Measurements from ENCODE around the gene KPNA2. TPM values are rescaled to one million over a fixed set of nuclear protein-coding genes. Genes with fewer than 3 reads are reported as not detected.

KPNA2 gene
- total and polyA plus RNA-seq, 9 of the 15 experiments (the other 6 are each of a cell fraction or from before 2014, with no cell fraction given) = 132 to 984 (median 241) TPM

DNA sequence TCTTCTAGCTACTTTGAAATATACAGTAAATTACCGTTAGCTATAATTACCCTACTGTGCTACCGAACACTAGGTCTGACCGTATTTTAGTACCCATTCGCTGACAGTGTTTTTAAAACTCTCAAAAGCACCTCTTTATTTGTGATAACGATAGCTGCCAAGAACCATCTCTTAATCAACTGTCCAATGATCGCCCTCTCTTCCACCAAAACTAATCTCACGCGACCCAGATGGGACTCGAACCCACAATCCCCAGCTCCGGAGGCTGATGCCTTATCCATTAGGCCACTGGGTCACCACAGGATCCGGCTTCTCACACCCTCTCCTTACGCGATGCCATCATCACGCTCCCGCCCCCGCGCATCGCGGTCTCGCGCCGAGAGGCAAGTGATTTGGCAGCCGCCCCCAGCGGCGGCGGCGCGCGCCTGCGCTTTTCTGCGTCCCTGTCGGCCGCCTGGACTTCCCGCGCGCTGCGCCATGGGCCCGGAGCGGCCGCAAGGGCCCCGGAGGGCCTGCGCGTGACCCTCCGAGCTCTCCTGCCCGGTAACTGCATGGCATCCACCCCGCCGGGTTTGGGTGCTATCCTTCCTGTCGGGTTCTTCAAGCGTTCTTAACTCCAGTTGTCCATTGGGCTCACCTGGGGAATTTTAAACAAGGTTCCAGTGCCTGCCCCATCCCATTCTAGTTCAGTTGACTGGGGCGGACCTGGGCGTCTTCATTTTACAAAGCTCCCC lies 15.7 kb upstream of the KPNA2 start (continued):
- TF ChIP-seq, protein P1, sequence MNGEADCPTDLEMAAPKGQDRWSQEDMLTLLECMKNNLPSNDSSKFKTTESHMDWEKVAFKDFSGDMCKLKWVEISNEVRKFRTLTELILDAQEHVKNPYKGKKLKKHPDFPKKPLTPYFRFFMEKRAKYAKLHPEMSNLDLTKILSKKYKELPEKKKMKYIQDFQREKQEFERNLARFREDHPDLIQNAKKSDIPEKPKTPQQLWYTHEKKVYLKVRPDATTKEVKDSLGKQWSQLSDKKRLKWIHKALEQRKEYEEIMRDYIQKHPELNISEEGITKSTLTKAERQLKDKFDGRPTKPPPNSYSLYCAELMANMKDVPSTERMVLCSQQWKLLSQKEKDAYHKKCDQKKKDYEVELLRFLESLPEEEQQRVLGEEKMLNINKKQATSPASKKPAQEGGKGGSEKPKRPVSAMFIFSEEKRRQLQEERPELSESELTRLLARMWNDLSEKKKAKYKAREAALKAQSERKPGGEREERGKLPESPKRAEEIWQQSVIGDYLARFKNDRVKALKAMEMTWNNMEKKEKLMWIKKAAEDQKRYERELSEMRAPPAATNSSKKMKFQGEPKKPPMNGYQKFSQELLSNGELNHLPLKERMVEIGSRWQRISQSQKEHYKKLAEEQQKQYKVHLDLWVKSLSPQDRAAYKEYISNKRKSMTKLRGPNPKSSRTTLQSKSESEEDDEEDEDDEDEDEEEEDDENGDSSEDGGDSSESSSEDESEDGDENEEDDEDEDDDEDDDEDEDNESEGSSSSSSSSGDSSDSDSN (IDR thresholded peaks at IDR 0.05; ENCODE audit: borderline replicate concordance in 1 of 2, low read depth in 2 of 2, low read length in 2 of 2) = peak in 1 of 2 experiments; percentile 51; a peak in 1 of 4 replicates
- TF ChIP-seq TBP (optimal IDR thresholded peaks at IDR 0.05; ENCODE audit: low read depth, low read length) = peak; percentile 100
- peak; percentile 100 for TF ChIP-seq EGR1 (conservative IDR thresholded peaks at IDR 0.05)
- TF ChIP-seq TEAD4 (IDR thresholded peaks at IDR 0.05; ENCODE audit: low read length) = peak; percentile 91
- no peak for TF ChIP-seq TEAD4 (CRISPR knock-in tag; IDR thresholded peaks at IDR 0.05; ENCODE audit: borderline replicate concordance)
- peak; percentile 84 for TF ChIP-seq FOXP1 (CRISPR knock-in tag; IDR thresholded peaks at IDR 0.05)
- peak; percentile 94 for TF ChIP-seq ZBTB8A (IDR thresholded peaks at IDR 0.05; ENCODE audit: partially characterized antibody)
- no peak for TF ChIP-seq PTRF (tag; IDR thresholded peaks at IDR 0.05)
- TF ChIP-seq TCF3 (CRISPR knock-in tag; IDR thresholded peaks at IDR 0.05) = peak; percentile 69
- TF ChIP-seq TAF7 (tag; IDR thresholded peaks at IDR 0.05) = peak; percentile 25; the same call in 1 of the 2 replicates
- TF ChIP-seq, protein P2, sequence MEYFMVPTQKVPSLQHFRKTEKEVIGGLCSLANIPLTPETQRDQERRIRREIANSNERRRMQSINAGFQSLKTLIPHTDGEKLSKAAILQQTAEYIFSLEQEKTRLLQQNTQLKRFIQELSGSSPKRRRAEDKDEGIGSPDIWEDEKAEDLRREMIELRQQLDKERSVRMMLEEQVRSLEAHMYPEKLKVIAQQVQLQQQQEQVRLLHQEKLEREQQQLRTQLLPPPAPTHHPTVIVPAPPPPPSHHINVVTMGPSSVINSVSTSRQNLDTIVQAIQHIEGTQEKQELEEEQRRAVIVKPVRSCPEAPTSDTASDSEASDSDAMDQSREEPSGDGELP (CRISPR knock-in tag; IDR thresholded peaks at IDR 0.05; ENCODE audit: borderline replicate concordance) = peak; percentile 84; the same call in 1 of the 2 replicates
- TF ChIP-seq MEF2A (IDR thresholded peaks at IDR 0.05; ENCODE audit: control insufficient read depth, low read depth, low read length) = peak; percentile 46; the same call in 1 of the 2 replicates
- peak in 1 of 2 experiments; percentile 83; a peak in 2 of 4 replicates for TF ChIP-seq NONO (IDR thresholded peaks at IDR 0.05; ENCODE audit: low read depth in 2 of 2, low read length in 1 of 2)
- TF ChIP-seq, protein P3, sequence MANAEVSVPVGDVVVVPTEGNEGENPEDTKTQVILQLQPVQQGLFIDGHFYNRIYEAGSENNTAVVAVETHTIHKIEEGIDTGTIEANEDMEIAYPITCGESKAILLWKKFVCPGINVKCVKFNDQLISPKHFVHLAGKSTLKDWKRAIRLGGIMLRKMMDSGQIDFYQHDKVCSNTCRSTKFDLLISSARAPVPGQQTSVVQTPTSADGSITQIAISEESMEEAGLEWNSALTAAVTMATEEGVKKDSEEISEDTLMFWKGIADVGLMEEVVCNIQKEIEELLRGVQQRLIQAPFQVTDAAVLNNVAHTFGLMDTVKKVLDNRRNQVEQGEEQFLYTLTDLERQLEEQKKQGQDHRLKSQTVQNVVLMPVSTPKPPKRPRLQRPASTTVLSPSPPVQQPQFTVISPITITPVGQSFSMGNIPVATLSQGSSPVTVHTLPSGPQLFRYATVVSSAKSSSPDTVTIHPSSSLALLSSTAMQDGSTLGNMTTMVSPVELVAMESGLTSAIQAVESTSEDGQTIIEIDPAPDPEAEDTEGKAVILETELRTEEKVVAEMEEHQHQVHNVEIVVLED (CRISPR knock-in tag; IDR thresholded peaks at IDR 0.05) = peak; percentile 86
- peak; percentile 11 for TF ChIP-seq FOS (IDR thresholded peaks at IDR 0.05; ENCODE audit: extremely low read depth, insufficient read length)
- 0 out of 2 replicates have a peak, but pooled peaks have one; percentile 13 for TF ChIP-seq ZNF175 (CRISPR knock-in tag; IDR thresholded peaks at IDR 0.05; ENCODE audit: low read depth)
- TF ChIP-seq, protein P4, sequence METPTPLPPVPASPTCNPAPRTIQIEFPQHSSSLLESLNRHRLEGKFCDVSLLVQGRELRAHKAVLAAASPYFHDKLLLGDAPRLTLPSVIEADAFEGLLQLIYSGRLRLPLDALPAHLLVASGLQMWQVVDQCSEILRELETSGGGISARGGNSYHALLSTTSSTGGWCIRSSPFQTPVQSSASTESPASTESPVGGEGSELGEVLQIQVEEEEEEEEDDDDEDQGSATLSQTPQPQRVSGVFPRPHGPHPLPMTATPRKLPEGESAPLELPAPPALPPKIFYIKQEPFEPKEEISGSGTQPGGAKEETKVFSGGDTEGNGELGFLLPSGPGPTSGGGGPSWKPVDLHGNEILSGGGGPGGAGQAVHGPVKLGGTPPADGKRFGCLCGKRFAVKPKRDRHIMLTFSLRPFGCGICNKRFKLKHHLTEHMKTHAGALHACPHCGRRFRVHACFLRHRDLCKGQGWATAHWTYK (CRISPR knock-in tag; IDR thresholded peaks at IDR 0.05) = no peak; the same call in 1 of the 2 replicates
- peak in 1 of 2 experiments; percentile 79; a peak in 1 of 4 replicates for TF ChIP-seq TEAD1 (CRISPR knock-in tag; IDR thresholded peaks at IDR 0.05)
- 0 out of 2 replicates have a peak, but pooled peaks have one; percentile 45 for TF ChIP-seq GATAD2A (IDR thresholded peaks at IDR 0.05)
- no peak for TF ChIP-seq FOXJ3 (CRISPR knock-in tag; IDR thresholded peaks at IDR 0.05)
- TF ChIP-seq SUPT5H (IDR thresholded peaks at IDR 0.05) = peak; percentile 83

Data from K562 (cell line).